H9 (cell line): ENCODE data around the gene S1PR2. TPM values are rescaled to one million over a fixed set of nuclear protein-coding genes. Genes with fewer than 3 reads are reported as not detected.

ENCODE experiments used
- DNase-seq: peaks from one replicate; pipeline ENCODE4 v3.0.0-alpha.2; 2017
- H2AFZ ChIP-seq: one replicate; pipeline ENCODE4 v1.6.1; 2013; ENCODE audit warnings: mild to moderate bottlenecking, low read length, control low read depth, moderate library complexity
- H2AK5ac ChIP-seq: 2 replicates; pipeline ENCODE4 v1.6.1; 2013; ENCODE audit warnings: low read length, control low read depth, mixed read lengths; ENCODE audit not compliant: insufficient read length
- H2BK120ac ChIP-seq: one replicate; pipeline ENCODE4 v1.6.1; 2013; ENCODE audit warnings: low read depth, mild to moderate bottlenecking, low read length, control low read depth, inconsistent platforms; ENCODE audit not compliant: poor library complexity, severe bottlenecking
- H2BK12ac ChIP-seq: 2 replicates; pipeline ENCODE4 v1.6.1; 2013; ENCODE audit warnings: low read length, control low read depth, mixed read lengths, low read depth; ENCODE audit not compliant: insufficient read length
- H2BK15ac ChIP-seq: 2 replicates; pipeline ENCODE4 v1.6.1; 2013; ENCODE audit warnings: low read depth, low read length, control low read depth
- H2BK20ac ChIP-seq: one replicate; pipeline ENCODE4 v1.6.1; 2013; ENCODE audit warnings: low read depth, mild to moderate bottlenecking, low read length, control low read depth, inconsistent platforms; ENCODE audit not compliant: poor library complexity, severe bottlenecking
- H2BK5ac ChIP-seq: 2 replicates; pipeline ENCODE4 v1.6.1; 2013; ENCODE audit warnings: low read length, control low read depth, mixed read lengths; ENCODE audit not compliant: insufficient read length
- H3K14ac ChIP-seq: 2 replicates; pipeline ENCODE4 v1.6.1; 2013; ENCODE audit warnings: low read length, control low read depth; ENCODE audit not compliant: insufficient read depth
- H3K18ac ChIP-seq: 2 replicates; pipeline ENCODE4 v1.6.1; 2013; ENCODE audit warnings: low read depth, mild to moderate bottlenecking, mixed read lengths, low read length, control low read depth; ENCODE audit not compliant: insufficient read length
- H3K23ac ChIP-seq: 2 replicates; pipeline ENCODE4 v1.6.1; 2013; ENCODE audit warnings: low read length, control low read depth, mixed read lengths, low read depth; ENCODE audit not compliant: insufficient read length
- H3K23me2 ChIP-seq: 2 replicates; pipeline ENCODE4 v1.6.1; 2013; ENCODE audit warnings: low read depth, mild to moderate bottlenecking, mixed read lengths, low read length, control low read depth; ENCODE audit not compliant: insufficient read length, poor library complexity, severe bottlenecking
- H3K27ac ChIP-seq: 2 replicates; pipeline ENCODE4 v1.5.1; 2013; ENCODE audit warnings: low read length, control low read depth, mixed read lengths, low read depth; ENCODE audit not compliant: insufficient read length
- H3K27me3 ChIP-seq: 2 replicates; pipeline ENCODE4 v1.6.1; 2013; ENCODE audit warnings: low read length, control low read depth, inconsistent platforms; ENCODE audit not compliant: insufficient read depth
- H3K4ac ChIP-seq: 2 replicates; pipeline ENCODE4 v1.6.1; 2013; ENCODE audit warnings: low read depth, mild to moderate bottlenecking, control low read depth, inconsistent platforms, low read length, moderate library complexity
- H3K4me1 ChIP-seq: 2 replicates; pipeline ENCODE4 v1.6.1; 2013; ENCODE audit warnings: low read length, control low read depth, inconsistent platforms; ENCODE audit not compliant: insufficient read depth
- H3K4me2 ChIP-seq: 2 replicates; pipeline ENCODE4 v1.6.1; 2013; ENCODE audit warnings: low read length, control low read depth, mixed read lengths; ENCODE audit not compliant: insufficient read length, insufficient read depth
- H3K56ac ChIP-seq: 2 replicates; pipeline ENCODE4 v1.6.1; 2013; ENCODE audit warnings: low read depth, mild to moderate bottlenecking, mixed read lengths, low read length, control low read depth; ENCODE audit not compliant: insufficient read length
- H3K79me1 ChIP-seq: 2 replicates; pipeline ENCODE4 v1.6.1; 2013; ENCODE audit warnings: low read depth, mild to moderate bottlenecking, moderate library complexity, low read length, control low read depth, inconsistent platforms; ENCODE audit not compliant: insufficient read depth, poor library complexity, severe bottlenecking
- H3K79me2 ChIP-seq: 2 replicates; pipeline ENCODE4 v1.6.1; 2013; ENCODE audit warnings: low read length, control low read depth, inconsistent platforms; ENCODE audit not compliant: insufficient read depth
- H3K9ac ChIP-seq: 2 replicates; pipeline ENCODE4 v1.6.1; 2013; ENCODE audit warnings: low read length, control low read depth, mixed read lengths; ENCODE audit not compliant: insufficient read length; ENCODE audit errors: extremely low read depth
- H3K9me3 ChIP-seq: one replicate; pipeline ENCODE4 v1.6.1; 2013; ENCODE audit warnings: low read depth, low read length, inconsistent platforms; ENCODE audit not compliant: control insufficient read depth
- H3T11ph ChIP-seq: one replicate; pipeline ENCODE4 v1.6.1; 2013; ENCODE audit warnings: mild to moderate bottlenecking, low read length, control low read depth, inconsistent platforms
- H4K20me1 ChIP-seq: one replicate; pipeline ENCODE4 v1.6.1; 2013; ENCODE audit not compliant: control insufficient read depth, insufficient read length, insufficient read depth
- H4K5ac ChIP-seq: 2 replicates; pipeline ENCODE4 v1.6.1; 2013; ENCODE audit warnings: low read depth, mild to moderate bottlenecking, mixed read lengths, low read length, control low read depth; ENCODE audit not compliant: insufficient read length
- H4K8ac ChIP-seq: replicated peaks from 2 replicates; pipeline ENCODE4 v1.6.1; 2013; ENCODE audit warnings: low read length, control low read depth, mixed read lengths, low read depth; ENCODE audit not compliant: insufficient read length
- H4K91ac ChIP-seq: 2 replicates; pipeline ENCODE4 v1.6.1; 2013; ENCODE audit warnings: low read depth, mild to moderate bottlenecking, moderate library complexity, mixed read lengths, low read length, control low read depth; ENCODE audit not compliant: insufficient read length
- H3K27ac Mint-ChIP-seq, 3 experiments: 2 replicates in 2 of 3; 3 replicates in 1 of 3; pipeline ENCODE4 v1.8.0; 2020 to 2021; ENCODE audit warnings: mixed read lengths in 3 of 3, mild to moderate bottlenecking in 1 of 3, moderate library complexity in 1 of 3
- H3K27me3 Mint-ChIP-seq: 2 replicates; pipeline ENCODE4 v1.8.0; 2021; ENCODE audit warnings: low read depth, mild to moderate bottlenecking, moderate library complexity, mixed read lengths
- H3K36me3 Mint-ChIP-seq, 3 experiments: 2 replicates in 2 of 3; 3 replicates in 1 of 3; pipeline ENCODE4 v1.8.0; 2020 to 2021; ENCODE audit warnings: low read depth in 3 of 3, mixed read lengths in 3 of 3; ENCODE audit not compliant: insufficient read depth in 1 of 3
- H3K4me1 Mint-ChIP-seq, 2 experiments: 2 replicates each; pipeline ENCODE4 v1.8.0; 2020; ENCODE audit warnings: mixed read lengths in 2 of 2
- H3K4me3 Mint-ChIP-seq, 2 experiments: 2 replicates in 1 of 2; 3 replicates in 1 of 2; pipeline ENCODE4 v1.8.0; 2020 to 2021; ENCODE audit warnings: mild to moderate bottlenecking in 2 of 2, mixed read lengths in 2 of 2, moderate library complexity in 1 of 2
- H3K9me3 Mint-ChIP-seq, 2 experiments: 2 replicates in 1 of 2; 3 replicates in 1 of 2; pipeline ENCODE4 v1.8.0; 2020; ENCODE audit warnings: mild to moderate bottlenecking in 2 of 2, mixed read lengths in 2 of 2, moderate library complexity in 1 of 2
- WGBS: extraction: QIAGEN DNeasy Blood & Tissue Kit; methylation state at CpG from one replicate; pipeline ENCODE4 v1.1.7; 2013; ENCODE audit warnings: missing lambda C conversion rate, low lambda C conversion rate, mixed read lengths; ENCODE audit not compliant: insufficient read length; ENCODE audit errors: extremely low coverage; 5-methylcytosine and 5-hydroxymethylcytosine counted together
- total RNA-seq: library from RNA; stranded (reverse); gene quantifications from 2 replicates; pipeline ENCODE4 v1.2.1, GENCODE V29; 2021
- TF ChIP-seq, protein P1 (sequence below): fragments of 200-600 bp; sonication (generic); conservative IDR thresholded peaks from 3 replicates; pipeline ENCODE4 v1.8.0; 2021; ENCODE audit warnings: antibody characterized with exemption, mild to moderate bottlenecking

The S1PR2 gene
- total RNA-seq, 1 experiment from 2014 or later: 11.5 TPM

- H3K27ac Mint-ChIP-seq: no peak overlapping the region
- no peak overlapping the region for H3K18ac ChIP-seq
- H2BK20ac ChIP-seq: no peak overlapping the region
These were observed 24.2 kb upstream of the S1PR2 start for GRCh38 chr19:10255358-10255757.

More at GRCh38 chr19:10255358-10255757, 24.2 kb upstream of the S1PR2 start:
- no peaks in the 10 kb centered on the region for H3K27me3 Mint-ChIP-seq
- Histone ChIP-seq H2AK5ac (no peak overlapping the region), H4K20me1 (peaks cover 4% of the 10 kb centered on the region), H2BK5ac (no peak overlapping the region), H2BK120ac (no peak overlapping the region), H3K27me3 (no peaks in the 10 kb centered on the region), H3K27ac (no peak overlapping the region), H3K4ac (no peak overlapping the region), H3K9ac (no peak overlapping the region), H3K4me2 (no peak overlapping the region), H2BK15ac (no peak overlapping the region), H4K8ac (no peak overlapping the region), H2BK12ac (no peak overlapping the region), H2AFZ (no peak overlapping the region), H3K23ac (no peak overlapping the region), H3K23me2 (peaks cover 4% of the 10 kb centered on the region), H3K56ac (no peak overlapping the region), H3K79me2 (no peaks in the 10 kb centered on the region), H4K91ac (no peak overlapping the region), H3K9me3 (no peaks in the 10 kb centered on the region), H3K14ac (no peak overlapping the region), H3K4me1 (no peaks in the 10 kb centered on the region; the same call in 1 of the 2 replicates), H4K5ac (no peak overlapping the region), H3T11ph (no peak overlapping the region), H3K79me1 (peaks cover 2% of the 10 kb centered on the region)
- TF ChIP-seq, protein P1, sequence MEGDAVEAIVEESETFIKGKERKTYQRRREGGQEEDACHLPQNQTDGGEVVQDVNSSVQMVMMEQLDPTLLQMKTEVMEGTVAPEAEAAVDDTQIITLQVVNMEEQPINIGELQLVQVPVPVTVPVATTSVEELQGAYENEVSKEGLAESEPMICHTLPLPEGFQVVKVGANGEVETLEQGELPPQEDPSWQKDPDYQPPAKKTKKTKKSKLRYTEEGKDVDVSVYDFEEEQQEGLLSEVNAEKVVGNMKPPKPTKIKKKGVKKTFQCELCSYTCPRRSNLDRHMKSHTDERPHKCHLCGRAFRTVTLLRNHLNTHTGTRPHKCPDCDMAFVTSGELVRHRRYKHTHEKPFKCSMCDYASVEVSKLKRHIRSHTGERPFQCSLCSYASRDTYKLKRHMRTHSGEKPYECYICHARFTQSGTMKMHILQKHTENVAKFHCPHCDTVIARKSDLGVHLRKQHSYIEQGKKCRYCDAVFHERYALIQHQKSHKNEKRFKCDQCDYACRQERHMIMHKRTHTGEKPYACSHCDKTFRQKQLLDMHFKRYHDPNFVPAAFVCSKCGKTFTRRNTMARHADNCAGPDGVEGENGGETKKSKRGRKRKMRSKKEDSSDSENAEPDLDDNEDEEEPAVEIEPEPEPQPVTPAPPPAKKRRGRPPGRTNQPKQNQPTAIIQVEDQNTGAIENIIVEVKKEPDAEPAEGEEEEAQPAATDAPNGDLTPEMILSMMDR: no peak
- peaks cover 29 to 57% (median 49%) of the 10 kb centered on the region in 3 experiments; a peak in 6 of 7 replicates for H3K36me3 Mint-ChIP-seq
- no peak overlapping the region for H3K4me3 Mint-ChIP-seq
- H3K4me1 Mint-ChIP-seq: peaks cover 5 to 9% of the 10 kb centered on the region in 2 experiments
- no peaks in the 10 kb centered on the region; a peak in 1 of 5 replicates for H3K9me3 Mint-ChIP-seq
- no peak for DNase-seq
- no CpG with 5 or more reads among the region's 2 CpGs for WGBS
